ENCODE results near the gene ASPHD2.

ASPHD2 gene

GRCh38 chr22:26409719-26410335 lies 19.2 kb upstream of the ASPHD2 start:
- TF ChIP-seq CTCF (IDR thresholded peaks at IDR 0.05; ENCODE audit: unreplicated experiment in 3 of 3): no peak
- Mint-ChIP-seq H3K9me3 (no peaks in the 10 kb centered on the region), H3K4me1 (peaks cover 13% of the 10 kb centered on the region), H3K36me3 (ENCODE audit: low read depth) (no peaks in the 10 kb centered on the region), H3K27me3 (ENCODE audit: low read depth) (peaks cover 21% of the 10 kb centered on the region), H3K27ac (no peak overlapping the region), H3K4me3 (no peak overlapping the region)

GRCh38 chr22:26410386-26410785 lies 18.7 kb upstream of the ASPHD2 start:
- Mint-ChIP-seq H3K4me3 (no peak overlapping the region), H3K9me3 (no peaks in the 10 kb centered on the region), H3K4me1 (peaks cover 8% of the 10 kb centered on the region), H3K27ac (no peak overlapping the region), H3K27me3 (ENCODE audit: low read depth) (peaks cover 21% of the 10 kb centered on the region), H3K36me3 (ENCODE audit: low read depth) (no peaks in the 10 kb centered on the region)
- TF ChIP-seq CTCF (IDR thresholded peaks at IDR 0.05; ENCODE audit: unreplicated experiment in 3 of 3): no peak

- no peak for TF ChIP-seq CTCF (IDR thresholded peaks at IDR 0.05; ENCODE audit: unreplicated experiment in 3 of 3)
- no peaks in the 10 kb centered on the region for H3K36me3 Mint-ChIP-seq (ENCODE audit: low read depth)
- no peak overlapping the region for H3K4me3 Mint-ChIP-seq
- H3K4me1 Mint-ChIP-seq: peaks cover 27% of the 10 kb centered on the region
- H3K27me3 Mint-ChIP-seq (ENCODE audit: low read depth): peaks cover 39% of the 10 kb centered on the region
- H3K9me3 Mint-ChIP-seq: no peaks in the 10 kb centered on the region
- no peak overlapping the region for H3K27ac Mint-ChIP-seq
These were observed 14.7 kb upstream of the ASPHD2 start for GRCh38 chr22:26414347-26414746.

GRCh38 chr22:26416256-26416655 lies 12.8 kb upstream of the ASPHD2 start:
- Mint-ChIP-seq H3K36me3 (ENCODE audit: low read depth) (no peaks in the 10 kb centered on the region), H3K4me1 (peaks cover 20% of the 10 kb centered on the region), H3K27ac (no peak overlapping the region), H3K4me3 (no peak overlapping the region), H3K9me3 (no peaks in the 10 kb centered on the region), H3K27me3 (ENCODE audit: low read depth) (peaks cover 40% of the 10 kb centered on the region)
- no peak for TF ChIP-seq CTCF (IDR thresholded peaks at IDR 0.05; ENCODE audit: unreplicated experiment in 3 of 3)

GRCh38 chr22:26416670-26417276 lies 12.3 kb upstream of the ASPHD2 start:
- no peak for TF ChIP-seq CTCF (IDR thresholded peaks at IDR 0.05; ENCODE audit: unreplicated experiment in 3 of 3)
- H3K36me3 Mint-ChIP-seq (ENCODE audit: low read depth): no peaks in the 10 kb centered on the region
- no peaks in the 10 kb centered on the region for H3K9me3 Mint-ChIP-seq
- no peak overlapping the region for H3K27ac Mint-ChIP-seq
- H3K27me3 Mint-ChIP-seq (ENCODE audit: low read depth): peaks cover 44% of the 10 kb centered on the region
- H3K4me1 Mint-ChIP-seq: peaks cover 20% of the 10 kb centered on the region
- no peak overlapping the region for H3K4me3 Mint-ChIP-seq

GRCh38 chr22:26417406-26417805 lies 11.7 kb upstream of the ASPHD2 start:
- Mint-ChIP-seq H3K9me3 (no peaks in the 10 kb centered on the region), H3K27me3 (ENCODE audit: low read depth) (peaks cover 44% of the 10 kb centered on the region), H3K4me1 (peaks cover 20% of the 10 kb centered on the region), H3K36me3 (ENCODE audit: low read depth) (no peaks in the 10 kb centered on the region), H3K4me3 (no peak overlapping the region), H3K27ac (no peak overlapping the region)
- TF ChIP-seq CTCF (IDR thresholded peaks at IDR 0.05; ENCODE audit: unreplicated experiment in 3 of 3): no peak

All from nephron (organoid).